Neural cell (in vitro differentiated cells): ENCODE results near the gene ILRUN. TPM values are rescaled to one million over a fixed set of nuclear protein-coding genes. Genes with fewer than 3 reads are reported as not detected.

ENCODE experiments used
- H2AFZ ChIP-seq: fragments of 200-600, 300-800 bp; sonication (generic), shearing (Covaris generic); 2 replicates; pipeline ENCODE4 v1.6.0; 2014; ENCODE audit warnings: low read depth, mild to moderate bottlenecking, antibody characterized with exemption, low read length, moderate library complexity
- H3F3A ChIP-seq: fragments of 200-600 bp; shearing (Covaris generic); 2 replicates; pipeline ENCODE4 v1.6.1; 2016; ENCODE audit warnings: mild to moderate bottlenecking, moderate library complexity, mixed read lengths, antibody characterized with exemption, low read length; ENCODE audit not compliant: insufficient read depth, poor library complexity, severe bottlenecking
- H3K27ac ChIP-seq: fragments of 200-600, 300-800 bp; sonication (generic), shearing (Covaris generic); 2 replicates; pipeline ENCODE4 v1.5.1; 2014; ENCODE audit warnings: mild to moderate bottlenecking, low read length, moderate library complexity
- H3K27me3 ChIP-seq: fragments of 300-800, 200-600 bp; sonication (generic), shearing (Covaris generic); 2 replicates; pipeline ENCODE4 v1.6.0; 2014; ENCODE audit warnings: mild to moderate bottlenecking, low read depth, low read length, moderate library complexity; ENCODE audit not compliant: insufficient read depth
- H3K36me3 ChIP-seq: fragments of 300-800, 200-600 bp; sonication (generic), shearing (Covaris generic); 2 replicates; pipeline ENCODE4 v1.5.1; 2014; ENCODE audit warnings: mild to moderate bottlenecking, antibody characterized with exemption, low read length, moderate library complexity; ENCODE audit not compliant: insufficient read depth
- H3K4me2 ChIP-seq: fragments of 300-800, 200-600 bp; sonication (generic), shearing (Covaris generic); 2 replicates; pipeline ENCODE4 v1.6.0; 2014; ENCODE audit warnings: mild to moderate bottlenecking, low read length
- H3K4me3 ChIP-seq: fragments of 300-800, 200-600 bp; sonication (generic), shearing (Covaris generic); 2 replicates; pipeline ENCODE4 v1.5.1; 2014; ENCODE audit warnings: mild to moderate bottlenecking, low read length, moderate library complexity
- H3K79me2 ChIP-seq: fragments of 200-600 bp; shearing (Covaris generic); replicated peaks from 2 replicates; pipeline ENCODE4 v1.6.0; 2014; ENCODE audit warnings: mild to moderate bottlenecking, low read length, moderate library complexity; ENCODE audit not compliant: insufficient read depth
- H3K9ac ChIP-seq: fragments of 300-800, 200-600 bp; sonication (generic), shearing (Covaris generic); 2 replicates; pipeline ENCODE4 v1.6.1; 2016; ENCODE audit warnings: mild to moderate bottlenecking, low read length, mixed read lengths
- H3K9me2 ChIP-seq: fragments of 200-600 bp; shearing (Covaris generic); 2 replicates; pipeline ENCODE4 v1.6.1; 2016; ENCODE audit warnings: mild to moderate bottlenecking, low read length, mixed read lengths; ENCODE audit not compliant: insufficient read depth
- H3K9me3 ChIP-seq: fragments of 200-600, 300-800 bp; sonication (generic), shearing (Covaris generic); 2 replicates; pipeline ENCODE4 v1.6.1; 2016; ENCODE audit warnings: mild to moderate bottlenecking, mixed run types, low read length, moderate library complexity, mixed read lengths
- H4K20me1 ChIP-seq: fragments of 200-600 bp; shearing (Covaris generic); 2 replicates; pipeline ENCODE4 v1.6.1; 2016; ENCODE audit warnings: mild to moderate bottlenecking, mixed run types; ENCODE audit not compliant: insufficient read depth
- EP300 ChIP-seq: fragments of 450-650 bp; conservative IDR thresholded peaks from 2 replicates; pipeline ENCODE4 v1.6.1; 2014; ENCODE audit warnings: antibody characterized with exemption, mild to moderate bottlenecking, moderate library complexity; ENCODE audit not compliant: poor library complexity, severe bottlenecking
- EZH2 ChIP-seq: fragments of 200-600, 300-800 bp; shearing (Covaris generic), sonication (generic); IDR thresholded peaks from 2 replicates; pipeline ENCODE4 v1.6.1; 2014; ENCODE audit warnings: antibody characterized with exemption, low read length, borderline replicate concordance, mild to moderate bottlenecking; ENCODE audit not compliant: insufficient read depth, poor library complexity, severe bottlenecking
- MXI1 ChIP-seq: fragments of 450-650 bp; conservative IDR thresholded peaks from 2 replicates; pipeline ENCODE4 v1.6.1; 2014; ENCODE audit warnings: antibody characterized with exemption, mild to moderate bottlenecking; ENCODE audit not compliant: poor library complexity, severe bottlenecking
- POLR2AphosphoS5 ChIP-seq: IDR thresholded peaks from 2 replicates; pipeline ENCODE4 v1.6.1; 2012
- RAD21 ChIP-seq: fragments of 450-650 bp; conservative IDR thresholded peaks from 2 replicates; pipeline ENCODE4 v1.6.1; 2014; ENCODE audit warnings: antibody characterized with exemption, mild to moderate bottlenecking, moderate library complexity
- REST ChIP-seq: IDR thresholded peaks from 2 replicates; pipeline ENCODE4 v1.6.1; 2012; ENCODE audit warnings: borderline replicate concordance
- SMC3 ChIP-seq: fragments of 450-650 bp; conservative IDR thresholded peaks from 2 replicates; pipeline ENCODE4 v1.6.1; 2014; ENCODE audit warnings: antibody characterized with exemption, mild to moderate bottlenecking, moderate library complexity; ENCODE audit not compliant: poor library complexity
- TAF1 ChIP-seq: IDR thresholded peaks from 2 replicates; pipeline ENCODE4 v1.6.1; 2012; ENCODE audit warnings: low read depth
- polyA plus RNA-seq: library from polyadenylated mRNA; depleted of rRNA; stranded (reverse); fragments of >200 nt; gene quantifications from 2 replicates; pipeline ENCODE4 v1.2.3, GENCODE V29; 2014
- TF ChIP-seq, protein P1 (sequence below): fragments of 450-650 bp; IDR thresholded peaks from 2 replicates; pipeline ENCODE4 v1.5.1; 2014; ENCODE audit warnings: antibody characterized with exemption, mild to moderate bottlenecking, moderate library complexity; ENCODE audit not compliant: poor library complexity, severe bottlenecking

Gene ILRUN
- polyA plus RNA-seq, 1 donor from 2014 or later = 16.0 TPM

DNA sequence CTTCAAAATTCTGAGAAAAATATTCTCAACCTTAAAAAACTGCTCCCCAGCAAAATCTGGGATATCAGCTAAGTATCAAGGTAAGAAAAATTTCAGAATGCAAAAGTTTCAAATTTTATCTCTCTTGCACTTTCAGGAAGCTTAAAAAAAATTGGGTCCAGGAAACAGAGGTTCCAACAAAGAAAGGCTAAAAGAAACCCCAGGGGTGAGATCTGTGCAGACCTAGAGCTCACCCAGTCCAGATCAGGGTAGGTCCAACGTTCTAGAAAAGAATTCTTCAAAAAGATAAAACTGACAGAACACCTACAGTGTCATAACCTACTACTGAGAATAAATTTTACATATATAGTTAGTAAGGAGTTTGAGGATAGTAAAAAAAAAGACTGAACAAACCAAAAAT lies 23.5 kb downstream of the ILRUN start:
- H4K20me1 ChIP-seq = no peaks in the 10 kb centered on the region
- no peaks in the 10 kb centered on the region for H3K9me3 ChIP-seq
- peaks cover 12% of the 10 kb centered on the region for H3K79me2 ChIP-seq
- H3K4me2 ChIP-seq = no peak overlapping the region
- H2AFZ ChIP-seq = no peak overlapping the region
- no peaks in the 10 kb centered on the region for H3F3A ChIP-seq
- H3K36me3 ChIP-seq = no peaks in the 10 kb centered on the region
- no peaks in the 10 kb centered on the region for H3K9me2 ChIP-seq
- H3K27ac ChIP-seq = no peak overlapping the region
- TF ChIP-seq REST = no peak
- no peak for TF ChIP-seq EZH2
- TF ChIP-seq POLR2AphosphoS5 = no peak
- TF ChIP-seq TAF1 = no peak
- no peak for TF ChIP-seq MXI1
- TF ChIP-seq, protein P1, sequence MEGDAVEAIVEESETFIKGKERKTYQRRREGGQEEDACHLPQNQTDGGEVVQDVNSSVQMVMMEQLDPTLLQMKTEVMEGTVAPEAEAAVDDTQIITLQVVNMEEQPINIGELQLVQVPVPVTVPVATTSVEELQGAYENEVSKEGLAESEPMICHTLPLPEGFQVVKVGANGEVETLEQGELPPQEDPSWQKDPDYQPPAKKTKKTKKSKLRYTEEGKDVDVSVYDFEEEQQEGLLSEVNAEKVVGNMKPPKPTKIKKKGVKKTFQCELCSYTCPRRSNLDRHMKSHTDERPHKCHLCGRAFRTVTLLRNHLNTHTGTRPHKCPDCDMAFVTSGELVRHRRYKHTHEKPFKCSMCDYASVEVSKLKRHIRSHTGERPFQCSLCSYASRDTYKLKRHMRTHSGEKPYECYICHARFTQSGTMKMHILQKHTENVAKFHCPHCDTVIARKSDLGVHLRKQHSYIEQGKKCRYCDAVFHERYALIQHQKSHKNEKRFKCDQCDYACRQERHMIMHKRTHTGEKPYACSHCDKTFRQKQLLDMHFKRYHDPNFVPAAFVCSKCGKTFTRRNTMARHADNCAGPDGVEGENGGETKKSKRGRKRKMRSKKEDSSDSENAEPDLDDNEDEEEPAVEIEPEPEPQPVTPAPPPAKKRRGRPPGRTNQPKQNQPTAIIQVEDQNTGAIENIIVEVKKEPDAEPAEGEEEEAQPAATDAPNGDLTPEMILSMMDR = no peak
- TF ChIP-seq EP300 = no peak
- no peak for TF ChIP-seq RAD21
- TF ChIP-seq SMC3 = no peak
- H3K4me3 ChIP-seq = no peak overlapping the region
- H3K27me3 ChIP-seq = no peaks in the 10 kb centered on the region
- H3K9ac ChIP-seq = no peak overlapping the region

DNA sequence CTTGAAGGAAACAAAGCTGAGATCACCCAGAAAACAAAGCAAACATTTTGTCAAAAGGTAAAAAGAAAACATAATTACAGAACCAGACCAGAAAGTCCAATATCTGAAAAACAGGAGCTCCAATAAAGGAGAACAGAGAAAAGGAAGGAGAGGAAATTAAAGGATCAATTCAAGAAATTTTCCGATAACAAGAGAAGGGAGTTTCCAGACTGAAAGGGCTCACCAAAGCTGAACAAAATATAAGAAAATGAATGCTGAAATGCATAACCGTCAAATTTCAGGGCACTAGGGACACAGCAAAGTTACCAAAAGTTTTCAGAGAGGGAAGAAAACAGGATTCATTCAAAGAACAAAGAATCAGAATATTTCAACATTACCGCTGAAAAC lies 23.9 kb downstream of the ILRUN start:
- TF ChIP-seq REST = no peak
- no peak for TF ChIP-seq EP300
- no peak for TF ChIP-seq TAF1
- no peak for TF ChIP-seq RAD21
- no peak for TF ChIP-seq EZH2
- no peak for TF ChIP-seq POLR2AphosphoS5
- peaks cover 17% of the 10 kb centered on the region for H3K79me2 ChIP-seq

More for the DNA sequence above, 23.9 kb downstream of the ILRUN start:
- no peaks in the 10 kb centered on the region for H3K27me3 ChIP-seq
- H3K9me3 ChIP-seq = no peaks in the 10 kb centered on the region
- no peaks in the 10 kb centered on the region for H3F3A ChIP-seq
- no peak overlapping the region for H3K4me3 ChIP-seq
- no peak overlapping the region for H2AFZ ChIP-seq
- no peaks in the 10 kb centered on the region for H3K9me2 ChIP-seq
- H3K27ac ChIP-seq = no peak overlapping the region
- no peaks in the 10 kb centered on the region for H3K36me3 ChIP-seq
- no peaks in the 10 kb centered on the region for H4K20me1 ChIP-seq
- no peak overlapping the region for H3K9ac ChIP-seq
- H3K4me2 ChIP-seq = no peak overlapping the region
